ENCODE measurements around the gene PLCL2. TPM values are rescaled to one million over a fixed set of nuclear protein-coding genes. Genes with fewer than 3 reads are reported as not detected.

The PLCL2 gene
- total RNA-seq, 1 donor from 2014 or later, result 0.85 TPM

GRCh38 chr3:16932877-16933276, 48.1 kb downstream of the PLCL2 start:
- no peak for TF ChIP-seq CTCF (IDR thresholded peaks at IDR 0.05)
- Mint-ChIP-seq H3K4me1 (ENCODE audit: low read depth) (no peaks in the 10 kb centered on the region), H3K27me3 (ENCODE audit: low read depth) (peaks cover 3% of the 10 kb centered on the region), H3K9me3 (ENCODE audit: low read depth) (no peaks in the 10 kb centered on the region), H3K36me3 (ENCODE audit: low read depth) (no peaks in the 10 kb centered on the region), H3K4me3 (ENCODE audit: unreplicated experiment) (no peak overlapping the region), H3K27ac (ENCODE audit: unreplicated experiment) (no peak overlapping the region)
- DNase-seq (ENCODE audit: low spot score), result no peak

- DNase-seq (ENCODE audit: low spot score), result no peak
- H3K27me3 Mint-ChIP-seq (ENCODE audit: low read depth), result peaks cover 1% of the 10 kb centered on the region
- H3K9me3 Mint-ChIP-seq (ENCODE audit: low read depth), result no peaks in the 10 kb centered on the region
- no peaks in the 10 kb centered on the region for H3K4me1 Mint-ChIP-seq (ENCODE audit: low read depth)
- no peak overlapping the region for H3K27ac Mint-ChIP-seq (ENCODE audit: unreplicated experiment)
- no peak overlapping the region for H3K4me3 Mint-ChIP-seq (ENCODE audit: unreplicated experiment)
- TF ChIP-seq CTCF (IDR thresholded peaks at IDR 0.05), result no peak
- no peaks in the 10 kb centered on the region for H3K36me3 Mint-ChIP-seq (ENCODE audit: low read depth)
These were observed 51.0 kb downstream of the PLCL2 start for GRCh38 chr3:16935781-16936180.

- H3K4me3 Mint-ChIP-seq (ENCODE audit: unreplicated experiment), result no peak overlapping the region
- no peak for TF ChIP-seq CTCF (IDR thresholded peaks at IDR 0.05)
- H3K27ac Mint-ChIP-seq (ENCODE audit: unreplicated experiment), result no peak overlapping the region
- no peaks in the 10 kb centered on the region for H3K9me3 Mint-ChIP-seq (ENCODE audit: low read depth)
- H3K4me1 Mint-ChIP-seq (ENCODE audit: low read depth), result no peaks in the 10 kb centered on the region
- H3K36me3 Mint-ChIP-seq (ENCODE audit: low read depth), result no peaks in the 10 kb centered on the region
- no peak for DNase-seq (ENCODE audit: low spot score)
- H3K27me3 Mint-ChIP-seq (ENCODE audit: low read depth), result peaks cover 1% of the 10 kb centered on the region
These were observed 51.5 kb downstream of the PLCL2 start for GRCh38 chr3:16936233-16936632.

GRCh38 chr3:16936676-16937230, 52.0 kb downstream of the PLCL2 start:
- DNase-seq (ENCODE audit: low spot score), result no peak
- TF ChIP-seq CTCF (IDR thresholded peaks at IDR 0.05), result no peak
- Mint-ChIP-seq H3K36me3 (ENCODE audit: low read depth) (no peaks in the 10 kb centered on the region), H3K4me1 (ENCODE audit: low read depth) (no peaks in the 10 kb centered on the region), H3K27ac (ENCODE audit: unreplicated experiment) (no peak overlapping the region), H3K4me3 (ENCODE audit: unreplicated experiment) (no peak overlapping the region), H3K9me3 (ENCODE audit: low read depth) (no peaks in the 10 kb centered on the region), H3K27me3 (ENCODE audit: low read depth) (peaks cover 1% of the 10 kb centered on the region)

GRCh38 chr3:16937326-16937845, 52.6 kb downstream of the PLCL2 start:
- Mint-ChIP-seq H3K27ac (ENCODE audit: unreplicated experiment) (no peak overlapping the region), H3K4me3 (ENCODE audit: unreplicated experiment) (no peak overlapping the region), H3K4me1 (ENCODE audit: low read depth) (no peaks in the 10 kb centered on the region), H3K9me3 (ENCODE audit: low read depth) (no peaks in the 10 kb centered on the region), H3K36me3 (ENCODE audit: low read depth) (no peaks in the 10 kb centered on the region), H3K27me3 (ENCODE audit: low read depth) (peaks cover 1% of the 10 kb centered on the region)
- DNase-seq (ENCODE audit: low spot score), result no peak
- no peak for TF ChIP-seq CTCF (IDR thresholded peaks at IDR 0.05)
